ENCODE measurements around the gene TXLNB.

Gene TXLNB

GRCh38 chr6:139291813-139292619 is at the start of gene TXLNB:
Gene TXLNB (minus strand): TSS chr6:139291998. CDS start chr6:139288899, 3,099 bp downstream.
- no peak for DNase-seq

DNA sequence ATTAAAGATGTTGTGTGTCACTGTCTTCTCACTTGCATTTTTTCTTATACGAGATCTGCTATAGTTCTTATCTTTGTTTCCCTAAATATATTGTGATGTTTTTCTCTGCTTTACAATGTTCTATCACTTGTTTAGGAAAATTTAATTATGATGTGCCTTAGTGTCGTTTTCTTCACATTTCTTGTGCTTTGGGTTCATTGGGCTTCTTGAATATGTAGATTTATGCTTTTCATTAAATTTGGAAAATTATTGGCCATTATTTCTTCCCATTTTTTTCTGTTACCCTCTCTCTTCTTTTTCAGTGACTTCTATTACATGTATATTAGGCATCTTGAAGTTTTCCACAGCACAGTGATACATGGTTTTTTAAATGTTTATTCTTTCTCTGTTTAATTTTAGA is 49.3 kb upstream of the TXLNB start:
- no peak for DNase-seq

DNA sequence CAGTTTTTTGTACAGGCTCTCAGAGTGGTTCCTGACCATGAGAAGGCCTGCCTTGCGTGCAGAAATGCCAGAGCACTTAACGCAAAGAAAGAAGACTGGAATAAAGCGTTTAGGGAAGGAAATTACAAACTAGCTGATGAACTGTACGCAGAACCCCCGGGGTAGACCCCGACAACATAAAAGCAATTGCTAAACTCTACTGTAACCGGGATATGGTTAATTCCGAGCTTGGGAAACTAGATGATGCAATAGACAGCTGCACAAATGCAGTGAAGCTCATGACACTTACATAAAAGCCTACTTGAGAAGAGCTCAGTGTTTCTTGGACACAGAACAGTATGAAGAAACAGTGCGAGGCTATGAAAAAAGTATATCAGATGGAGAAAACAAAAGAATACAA is 47.0 kb upstream of the TXLNB start:
- DNase-seq = no peak

DNA sequence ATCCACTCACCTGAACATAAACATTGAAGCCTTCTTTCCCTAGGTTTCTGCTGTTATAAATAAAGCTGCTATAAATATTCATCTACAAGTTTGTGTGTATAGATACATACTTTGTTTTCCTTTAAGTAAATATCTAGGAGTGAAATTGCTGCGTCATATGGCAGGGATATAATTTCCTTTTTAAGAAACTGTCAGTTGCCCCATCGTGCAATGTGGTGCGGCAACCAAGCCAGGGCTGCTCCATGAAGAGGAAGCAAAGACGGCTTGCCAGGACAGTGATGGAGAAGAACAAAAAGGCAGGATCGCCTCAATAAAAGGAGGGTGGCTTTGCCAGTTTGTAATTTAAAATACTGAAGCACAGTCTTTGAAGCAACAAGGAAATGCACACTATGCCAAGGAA is 46.0 kb upstream of the TXLNB start:
- no peak for DNase-seq

DNA sequence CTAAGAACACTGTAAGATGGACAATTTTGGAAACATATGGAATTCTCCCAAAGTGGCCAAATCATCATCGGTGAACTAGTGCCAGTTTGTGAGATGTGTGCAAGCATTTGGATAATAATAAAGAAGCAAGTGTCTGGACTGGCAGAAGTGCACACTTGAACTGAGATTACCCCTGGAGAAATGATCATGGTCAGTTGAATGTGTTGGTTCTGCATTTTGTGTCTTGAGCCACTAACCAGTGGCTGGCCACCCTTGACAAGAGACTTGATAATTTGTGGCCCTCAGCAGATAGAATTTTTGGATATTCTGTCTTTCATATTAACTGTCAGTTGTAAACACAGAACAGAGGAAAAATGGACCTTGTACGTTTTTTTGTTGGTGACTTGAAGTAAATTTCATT is 45.2 kb upstream of the TXLNB start:
- no peak for DNase-seq

GRCh38 chr6:139336488-139336887 is 44.7 kb upstream of the TXLNB start:
- peak; percentile 79 for DNase-seq

DNA sequence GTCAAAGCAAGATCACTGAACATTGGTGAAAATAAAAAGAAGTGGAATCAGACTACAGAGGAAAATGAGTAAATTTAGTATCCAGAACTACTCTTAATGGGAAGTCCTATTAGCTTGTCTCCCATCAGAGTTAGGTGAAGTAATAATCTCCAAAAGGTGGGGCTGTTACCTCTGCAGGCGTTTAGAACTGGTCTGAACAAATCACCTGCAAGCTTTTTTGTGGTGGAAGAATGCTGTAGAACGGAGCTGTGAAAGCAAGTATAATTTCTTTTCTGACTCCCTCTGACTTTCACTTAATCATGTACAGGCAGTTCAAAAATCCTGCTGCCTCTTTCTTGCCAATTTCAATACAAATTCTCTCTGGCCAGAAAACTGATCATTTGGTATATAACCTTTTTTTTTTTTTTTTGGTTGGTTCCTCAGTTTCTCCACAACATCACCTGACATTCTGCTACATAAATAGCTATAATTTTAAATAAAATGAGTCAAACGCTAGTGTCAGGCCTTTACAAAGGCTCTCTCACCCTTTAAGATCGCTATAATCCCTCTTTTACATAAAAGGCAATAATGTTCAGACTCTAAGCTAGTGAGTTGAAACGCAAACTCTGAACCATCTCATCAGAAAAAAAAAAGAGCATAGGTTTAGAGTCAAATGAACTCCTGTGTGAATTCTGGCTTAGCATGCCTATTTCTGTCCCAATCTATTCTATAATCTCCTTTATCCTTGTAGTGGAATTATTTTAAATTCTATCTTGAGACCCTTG is 43.8 kb upstream of the TXLNB start:
- DNase-seq = no peak

DNA sequence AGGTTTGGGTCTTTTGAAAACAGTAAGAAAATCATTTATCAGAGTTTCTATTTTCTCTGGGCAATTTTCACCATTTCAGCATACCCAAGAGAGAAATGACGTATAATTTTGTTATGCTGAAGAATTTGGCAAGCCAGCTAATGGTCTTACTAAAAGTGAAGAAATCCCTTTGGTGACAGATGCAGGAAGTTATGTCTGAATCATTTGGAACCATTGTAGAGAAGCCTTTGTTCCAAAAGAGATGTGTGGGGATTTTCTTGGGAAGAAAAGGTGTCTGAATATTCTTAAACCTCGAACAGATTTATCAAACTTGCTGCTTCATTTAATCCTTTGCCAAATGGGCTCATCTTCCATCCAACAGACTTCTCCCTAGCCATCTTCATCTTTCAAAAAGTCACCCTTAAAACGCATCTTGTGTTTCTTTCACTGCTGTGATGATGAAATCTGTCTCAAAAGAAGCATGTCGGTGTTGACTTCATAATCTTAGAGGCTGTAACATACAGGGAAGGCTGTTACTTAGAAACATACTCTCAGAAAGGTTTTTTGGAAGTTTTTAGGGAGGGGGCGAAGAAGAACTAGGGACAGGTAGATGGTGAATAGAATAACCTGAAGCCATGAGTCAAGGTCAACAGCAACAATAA is 43.1 kb upstream of the TXLNB start:
- DNase-seq = no peak

GRCh38 chr6:139330826-139331500 is 39.2 kb upstream of the TXLNB start:
- DNase-seq = no peak

DNA sequence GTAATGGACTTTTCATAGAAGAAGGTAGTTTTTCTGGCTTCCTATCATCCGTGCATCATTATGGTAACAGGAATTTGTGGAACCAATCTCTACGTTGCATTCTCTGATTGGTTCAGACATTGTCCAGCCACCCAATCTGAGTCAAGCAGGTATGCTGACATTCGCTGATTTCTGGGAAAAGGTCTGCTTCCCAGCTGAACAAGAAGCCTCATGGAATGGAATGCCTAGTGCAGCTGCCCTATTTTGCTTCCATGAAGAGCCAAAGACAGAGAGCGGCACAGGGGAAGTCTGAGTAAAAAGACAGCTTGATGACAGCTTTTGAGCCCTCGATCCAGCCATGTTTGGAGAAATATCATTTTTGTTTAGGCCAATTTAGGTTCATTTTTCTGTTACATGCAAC is 38.5 kb upstream of the TXLNB start:
- no peak for DNase-seq

- no peak for DNase-seq
Measured at GRCh38 chr6:139329224-139329623, 37.4 kb upstream of the TXLNB start.

- DNase-seq = no peak
Measured at GRCh38 chr6:139327038-139327437, 35.2 kb upstream of the TXLNB start.

DNA sequence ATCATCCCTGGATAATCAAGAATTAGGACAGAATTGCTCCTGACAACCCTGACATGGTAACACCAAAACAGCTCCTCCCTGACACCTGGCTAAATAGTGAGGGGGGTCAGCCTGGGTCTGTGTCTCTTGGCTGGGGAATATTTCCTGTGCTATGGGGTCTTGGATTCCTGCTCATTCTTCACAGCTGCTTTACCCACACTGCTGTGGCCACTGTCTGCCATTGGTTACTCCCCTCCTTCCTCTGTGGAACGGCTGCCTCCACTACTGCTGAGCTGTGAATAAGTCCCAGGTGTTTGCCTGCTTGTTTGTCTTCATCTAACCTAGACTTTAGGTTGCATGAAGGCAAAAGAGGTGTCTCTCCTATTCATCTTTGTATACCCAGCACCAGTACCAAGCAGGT is 33.9 kb upstream of the TXLNB start:
- no peak for DNase-seq

- no peak for DNase-seq
Measured at GRCh38 chr6:139325125-139325524, 33.3 kb upstream of the TXLNB start.

DNA sequence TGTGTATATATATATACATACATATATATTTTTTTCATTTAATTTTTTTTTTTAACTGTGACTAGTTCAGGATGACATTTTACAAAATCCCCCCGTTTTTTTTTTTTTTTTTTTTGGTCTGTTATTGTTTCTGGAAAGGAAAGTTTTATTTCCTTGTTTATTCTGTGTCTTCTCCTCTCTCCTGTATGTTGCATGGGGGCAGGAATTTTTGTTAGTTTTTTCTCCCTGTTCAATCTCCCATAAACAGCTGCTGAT is 32.4 kb upstream of the TXLNB start:
- DNase-seq = no peak

DNA sequence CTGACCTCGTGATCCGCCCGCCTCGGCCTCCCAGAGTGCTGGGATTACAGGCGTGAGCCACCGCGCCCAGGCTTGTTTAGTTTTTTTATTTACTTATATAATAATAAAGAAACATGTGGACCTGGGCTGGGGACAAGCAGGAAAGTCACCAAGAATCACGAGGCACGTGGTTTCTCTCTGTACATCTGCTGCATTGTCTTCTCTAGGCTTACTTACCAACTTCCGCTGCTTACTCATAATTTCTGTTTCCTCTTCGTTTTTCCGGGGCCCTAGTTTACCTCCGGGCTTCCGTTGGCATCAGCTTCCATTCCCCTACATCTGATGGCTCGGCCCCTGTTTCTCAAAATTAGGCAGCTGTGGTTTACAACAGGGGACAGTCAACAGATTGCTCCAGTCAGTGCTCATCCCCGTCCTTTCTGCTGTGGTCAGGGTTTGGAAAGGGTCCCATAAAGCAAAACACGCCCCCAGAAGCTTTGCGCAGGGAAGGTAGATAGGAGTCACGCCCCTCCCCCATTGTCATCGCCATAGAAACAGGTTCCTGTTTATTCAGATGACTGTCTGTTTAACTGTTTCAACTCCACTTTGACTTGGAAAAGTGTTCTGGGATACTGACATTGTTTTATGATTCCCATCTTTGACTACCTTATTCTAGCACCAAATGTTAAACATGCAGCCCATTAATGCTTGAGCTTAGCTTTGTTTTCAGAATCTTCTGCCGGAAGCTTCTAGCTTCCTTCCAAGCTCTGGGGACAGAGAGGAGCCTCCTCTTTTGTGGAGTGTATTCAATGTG is 31.9 kb upstream of the TXLNB start:
- DNase-seq = no peak

GRCh38 chr6:139320081-139320480 is 28.3 kb upstream of the TXLNB start:
- DNase-seq = no peak

GRCh38 chr6:139316622-139317317 is 25.0 kb upstream of the TXLNB start:
- no peak for DNase-seq

- no peak for DNase-seq
Measured at GRCh38 chr6:139313784-139314545, 22.2 kb upstream of the TXLNB start.

- no peak for DNase-seq
Measured at GRCh38 chr6:139313229-139313628, 21.4 kb upstream of the TXLNB start.

DNA sequence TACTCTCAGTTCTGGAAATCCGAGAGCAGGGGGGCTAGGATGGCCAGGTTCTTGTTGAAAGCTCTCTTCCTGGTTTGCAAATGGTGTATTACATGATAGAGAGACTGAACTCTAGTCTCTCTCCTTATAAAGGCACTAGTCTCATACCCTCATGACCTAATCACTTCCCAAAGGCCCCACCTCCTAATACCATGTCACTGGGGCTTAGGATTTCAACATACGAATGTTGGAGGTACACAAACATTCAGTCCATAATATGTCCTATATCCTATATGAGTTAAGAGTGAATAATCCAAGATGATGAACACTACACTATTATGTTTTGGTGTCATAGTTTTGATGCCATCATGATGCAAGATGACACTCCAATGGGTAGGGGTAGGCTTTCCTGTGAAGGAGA is 20.0 kb upstream of the TXLNB start:
- no peak for DNase-seq
